HG03460 (cell line): Measurements from ENCODE around the gene PNMA8C.
"Not testable (repeated sequence)": the region's sequence is repeated elsewhere in the genome, so short reads cannot be mapped to it uniquely, and the experiment has no call there.

ENCODE experiments used
- ATAC-seq: cut with Tn5 transposase; IDR thresholded peaks from one replicate; pipeline ENCODE4 v1.9.1; 2021; ENCODE audit not compliant: unreplicated experiment

PNMA8C gene

GRCh38 chr19:46447824-46448223, 19.1 kb upstream of the PNMA8C start:
- ATAC-seq, result no peak

GRCh38 chr19:46447006-46447405, 18.3 kb upstream of the PNMA8C start:
- ATAC-seq, result no peak

- ATAC-seq, result no peak
These were observed 17.3 kb upstream of the PNMA8C start for GRCh38 chr19:46446021-46446420.

GRCh38 chr19:46442808-46443450, 14.2 kb upstream of the PNMA8C start:
- no peak for ATAC-seq

- ATAC-seq, result no peak
These were observed 13.1 kb upstream of the PNMA8C start for GRCh38 chr19:46441866-46442265.

GRCh38 chr19:46435689-46436088, 7.0 kb upstream of the PNMA8C start:
- not testable (repeated sequence) for ATAC-seq

GRCh38 chr19:46435009-46435408, 6.3 kb upstream of the PNMA8C start:
- ATAC-seq, result no peak

GRCh38 chr19:46433470-46433869, 4.7 kb upstream of the PNMA8C start:
- ATAC-seq, result not testable (repeated sequence)

- ATAC-seq, result no peak
These were observed 3.1 kb upstream of the PNMA8C start for GRCh38 chr19:46431824-46432223.

- no peak for ATAC-seq
These were observed 1.3 kb upstream of the PNMA8C start for GRCh38 chr19:46429999-46430398.

GRCh38 chr19:46427518-46428045, 1.2 kb downstream of the PNMA8C start:
- no peak for ATAC-seq

GRCh38 chr19:46426506-46427162, 2.1 kb downstream of the PNMA8C start:
- no peak for ATAC-seq

- no peak for ATAC-seq
These were observed 2.7 kb downstream of the PNMA8C start for GRCh38 chr19:46426035-46426505.

GRCh38 chr19:46423188-46423587, 5.5 kb downstream of the PNMA8C start:
- no peak for ATAC-seq

GRCh38 chr19:46422344-46422743, 6.4 kb downstream of the PNMA8C start:
- no peak for ATAC-seq

GRCh38 chr19:46420056-46420455, 8.7 kb downstream of the PNMA8C start:
- no peak for ATAC-seq

GRCh38 chr19:46415804-46416709, 12.7 kb downstream of the PNMA8C start:
- ATAC-seq, result not testable (repeated sequence)

GRCh38 chr19:46414899-46415298, 13.8 kb downstream of the PNMA8C start:
- not testable (repeated sequence) for ATAC-seq

GRCh38 chr19:46413262-46414031, 15.3 kb downstream of the PNMA8C start, which contains the start of gene CCDC8:
Gene CCDC8 (minus strand): TSS chr19:46413564. CDS start chr19:46412810, 754 bp downstream.
- ATAC-seq, result no peak

- ATAC-seq, result no peak
These were observed 16.0 kb downstream of the PNMA8C start for GRCh38 chr19:46412650-46413261.
